Fibroblast of pulmonary artery (primary cell): Measurements from ENCODE around the gene ZNF74.

Experiments
- DNase-seq: peaks from one replicate; pipeline ENCODE4 v3.0.0-alpha.2; 2010; ENCODE audit warnings: low read depth
- H3K4me3 ChIP-seq: replicated peaks from 2 replicates; pipeline ENCODE4 v1.5.1; 2011; ENCODE audit warnings: low read depth, mild to moderate bottlenecking, control low read depth, low read length, moderate library complexity
- CTCF ChIP-seq: IDR thresholded peaks from 2 replicates; pipeline ENCODE4 v1.5.1; 2011; ENCODE audit warnings: mild to moderate bottlenecking, control low read depth, low read length, inconsistent platforms; ENCODE audit errors: missing control alignments

ZNF74 gene

GRCh38 chr22:20421507-20421874 lies 27.5 kb downstream of the ZNF74 start:
- H3K4me3 ChIP-seq: no peak overlapping the region
- DNase-seq: no peak
- TF ChIP-seq CTCF: no peak

GRCh38 chr22:20422271-20423007 lies 28.5 kb downstream of the ZNF74 start:
- DNase-seq: no peak
- H3K4me3 ChIP-seq: no peak overlapping the region
- TF ChIP-seq CTCF: no peak

- no peak overlapping the region for H3K4me3 ChIP-seq
- DNase-seq: no peak
- no peak for TF ChIP-seq CTCF
Observed at GRCh38 chr22:20423008-20423905, 29.3 kb downstream of the ZNF74 start.

- DNase-seq: no peak
- TF ChIP-seq CTCF: no peak
Observed at GRCh38 chr22:20423906-20424551, 30.1 kb downstream of the ZNF74 start.

GRCh38 chr22:20424568-20424931 lies 30.6 kb downstream of the ZNF74 start:
- TF ChIP-seq CTCF: no peak
- no peak overlapping the region for H3K4me3 ChIP-seq
- no peak for DNase-seq

More at GRCh38 chr22:20423906-20424551, 30.1 kb downstream of the ZNF74 start:
- no peak overlapping the region for H3K4me3 ChIP-seq

- no peak overlapping the region for H3K4me3 ChIP-seq
- no peak for DNase-seq
- TF ChIP-seq CTCF: no peak
Observed at GRCh38 chr22:20424932-20425565, 31.1 kb downstream of the ZNF74 start.
